GM12891 (cell line): ENCODE measurements around the gene COMTD1.

Source experiments
- POLR2A ChIP-seq: IDR thresholded peaks from 2 replicates; pipeline ENCODE4 v1.6.1; 2011; ENCODE audit warnings: low read depth, low read length, control low read depth
- POLR2AphosphoS5 ChIP-seq: IDR thresholded peaks from 2 replicates; pipeline ENCODE4 v1.6.1; 2011; ENCODE audit warnings: low read depth, low read length, control low read depth
- SPI1 ChIP-seq: IDR thresholded peaks from 2 replicates; pipeline ENCODE4 v1.6.1; 2011; ENCODE audit warnings: low read depth, low read length, control low read depth
- TAF1 ChIP-seq: IDR thresholded peaks from 2 replicates; pipeline ENCODE4 v1.6.1; 2011; ENCODE audit warnings: low read depth, low read length, control low read depth

GRCh38 chr10:75236178-75236825 lies 545 bp upstream of the COMTD1 start:
- TF ChIP-seq POLR2A = no peak
- TF ChIP-seq TAF1 = no peak
- no peak for TF ChIP-seq POLR2AphosphoS5
- TF ChIP-seq SPI1 = no peak
